OCI-LY7 (cell line): ENCODE data around the gene ELL3.

ENCODE experiments used
- EZH2phosphoT487 ChIP-seq: fragments of 200-600 bp; sonication (generic); IDR thresholded peaks from 2 replicates; pipeline ENCODE4 v1.6.1; 2018; ENCODE audit warnings: low read depth, borderline replicate concordance, mild to moderate bottlenecking, mixed run types, antibody characterized with exemption, low read length, moderate library complexity, mixed read lengths
- TF ChIP-seq, protein P1 (sequence below): fragments of 200-600 bp; sonication (generic); conservative IDR thresholded peaks from 2 replicates; pipeline ENCODE4 v1.5.1; 2014; ENCODE audit warnings: mild to moderate bottlenecking, antibody characterized with exemption, low read length, moderate library complexity, mixed read lengths

DNA sequence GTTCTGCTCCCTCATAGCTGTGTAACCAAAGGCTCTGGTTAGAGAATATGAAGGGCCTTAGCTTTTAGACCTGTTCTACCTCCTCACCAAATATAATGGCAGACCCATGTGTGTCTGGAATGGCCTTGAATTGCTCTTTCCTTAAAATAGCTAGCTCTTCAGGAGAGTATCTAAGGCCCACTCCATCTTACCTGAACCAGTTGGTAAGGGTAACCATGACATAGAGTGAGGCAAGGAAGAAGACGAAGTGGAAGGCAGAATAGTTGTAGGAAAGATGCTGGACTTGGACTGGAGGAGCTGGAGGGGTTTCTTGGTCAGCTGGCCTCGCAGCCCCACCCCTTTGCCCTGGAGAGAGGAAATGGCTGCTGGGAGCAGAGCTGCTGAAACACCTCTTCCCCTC is 18.4 kb upstream of the ELL3 start:
- TF ChIP-seq, protein P1, sequence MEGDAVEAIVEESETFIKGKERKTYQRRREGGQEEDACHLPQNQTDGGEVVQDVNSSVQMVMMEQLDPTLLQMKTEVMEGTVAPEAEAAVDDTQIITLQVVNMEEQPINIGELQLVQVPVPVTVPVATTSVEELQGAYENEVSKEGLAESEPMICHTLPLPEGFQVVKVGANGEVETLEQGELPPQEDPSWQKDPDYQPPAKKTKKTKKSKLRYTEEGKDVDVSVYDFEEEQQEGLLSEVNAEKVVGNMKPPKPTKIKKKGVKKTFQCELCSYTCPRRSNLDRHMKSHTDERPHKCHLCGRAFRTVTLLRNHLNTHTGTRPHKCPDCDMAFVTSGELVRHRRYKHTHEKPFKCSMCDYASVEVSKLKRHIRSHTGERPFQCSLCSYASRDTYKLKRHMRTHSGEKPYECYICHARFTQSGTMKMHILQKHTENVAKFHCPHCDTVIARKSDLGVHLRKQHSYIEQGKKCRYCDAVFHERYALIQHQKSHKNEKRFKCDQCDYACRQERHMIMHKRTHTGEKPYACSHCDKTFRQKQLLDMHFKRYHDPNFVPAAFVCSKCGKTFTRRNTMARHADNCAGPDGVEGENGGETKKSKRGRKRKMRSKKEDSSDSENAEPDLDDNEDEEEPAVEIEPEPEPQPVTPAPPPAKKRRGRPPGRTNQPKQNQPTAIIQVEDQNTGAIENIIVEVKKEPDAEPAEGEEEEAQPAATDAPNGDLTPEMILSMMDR = no peak
- no peak for TF ChIP-seq EZH2phosphoT487
